Measurements from ENCODE around the gene ADI1. TPM values are rescaled to one million over a fixed set of nuclear protein-coding genes. Genes with fewer than 3 reads are reported as not detected.

The ADI1 gene
- total RNA-seq, 4 donors from 2014 or later: 61.9 to 106 (median 82.9) TPM

GRCh38 chr2:3522961-3523421 lies 3.7 kb upstream of the ADI1 start:
- ATAC-seq: no peak
- H3K27ac ChIP-seq: peak overlapping the region; percentile 61 to 83 (median 80)
- 20 to 25% methylated on average over 13 of the region's 13 CpGs for WGBS, 2 donors (ENCODE audit: low coverage in 1 of 2)
- TF ChIP-seq CTCF (IDR thresholded peaks at IDR 0.05) (no peak), POLR2AphosphoS5 (IDR thresholded peaks at IDR 0.05) (no peak), EP300 (IDR thresholded peaks at IDR 0.05) (no peak), POLR2A (IDR thresholded peaks at IDR 0.05) (no peak)
- no peaks in the 10 kb centered on the region for H3K27me3 ChIP-seq
- H3K36me3 ChIP-seq: no peaks in the 10 kb centered on the region
- no peak overlapping the region for H3K4me3 ChIP-seq
- H3K9me3 ChIP-seq: no peaks in the 10 kb centered on the region
- H3K4me1 ChIP-seq: peaks cover 0 to 62% (median 14%) of the 10 kb centered on the region in 3 donors

DNA sequence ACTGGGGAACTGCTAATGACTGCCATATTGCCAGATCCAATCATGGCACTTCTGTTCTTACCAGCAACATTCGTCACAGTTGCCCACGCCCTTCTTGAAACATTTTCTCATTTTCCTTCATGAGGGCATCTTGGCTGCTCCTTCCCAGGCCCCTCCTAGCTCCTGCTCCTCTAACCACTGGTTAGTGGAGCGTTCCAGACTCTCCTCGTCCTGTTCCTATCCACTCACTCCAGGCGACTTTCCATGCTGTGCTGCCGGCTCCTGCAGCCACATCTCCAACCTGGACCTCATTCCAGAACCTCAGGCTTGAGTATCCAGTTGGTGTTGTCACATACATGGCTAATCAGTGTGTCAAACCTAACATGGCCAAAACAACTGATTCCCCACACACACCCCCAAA lies 1.3 kb upstream of the ADI1 start:
- 92 to 100% methylated on average over 2 to 6 of the region's 6 CpGs for WGBS, 2 donors (ENCODE audit: low coverage in 1 of 2)
- H3K27me3 ChIP-seq: no peaks in the 10 kb centered on the region
- TF ChIP-seq POLR2A (IDR thresholded peaks at IDR 0.05) (no peak), POLR2AphosphoS5 (IDR thresholded peaks at IDR 0.05) (no peak), CTCF (IDR thresholded peaks at IDR 0.05) (no peak), EP300 (IDR thresholded peaks at IDR 0.05) (no peak)
- no peak for ATAC-seq
- no peaks in the 10 kb centered on the region for H3K9me3 ChIP-seq
- peaks cover 0 to 9% of the 10 kb centered on the region in 2 donors for H3K36me3 ChIP-seq
- peaks cover 0 to 75% (median 14%) of the 10 kb centered on the region in 3 donors for H3K4me1 ChIP-seq
- peak overlapping the region in 3 of 4 donors; percentile 37 to 100 (median 98) for H3K27ac ChIP-seq
- H3K4me3 ChIP-seq: no peak overlapping the region

DNA sequence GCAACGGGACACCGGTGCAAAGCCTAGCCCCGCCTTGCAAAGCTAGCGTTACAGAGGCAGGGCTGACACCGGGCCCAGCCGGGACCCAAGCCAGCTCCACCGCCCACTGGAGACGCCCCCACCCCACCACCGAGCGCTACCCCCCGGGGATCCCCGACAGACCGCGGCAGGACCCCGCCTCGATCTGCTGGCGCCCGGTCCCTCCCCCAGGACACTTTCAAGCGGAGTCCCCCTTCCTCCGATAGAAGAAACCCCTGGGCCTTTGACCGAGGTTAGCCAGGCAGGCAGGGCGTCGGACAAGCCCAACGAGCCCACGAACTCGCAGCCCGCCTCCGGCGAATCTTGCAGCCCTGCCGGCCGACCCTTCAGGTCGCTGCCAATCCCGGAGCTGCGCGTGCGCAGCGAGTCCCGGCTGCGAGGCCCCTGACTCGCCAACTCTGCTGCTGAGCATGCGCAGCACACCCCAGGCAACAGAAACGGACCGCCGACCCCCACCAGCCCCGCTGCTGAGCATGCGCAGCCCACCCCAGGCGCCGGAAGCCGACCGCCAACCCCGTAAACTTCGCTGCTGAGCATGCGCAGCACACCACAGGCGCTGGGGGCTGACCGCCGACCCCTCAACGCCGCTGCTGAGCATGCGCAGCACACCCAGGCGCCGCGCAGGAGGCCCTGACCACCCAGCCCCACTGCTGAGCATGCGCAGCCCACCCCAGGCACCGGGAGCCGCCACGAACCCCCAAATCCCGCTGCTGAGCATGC lies 656 bp downstream of the ADI1 start:
- peak overlapping the region; percentile 94 to 100 (median 98) for H3K27ac ChIP-seq
- peaks cover 0 to 15% of the 10 kb centered on the region in 2 donors for H3K36me3 ChIP-seq
- 0% methylated on average over 2 to 4 of the region's 67 CpGs for WGBS, 2 donors (ENCODE audit: low coverage in 1 of 2)
- H3K27me3 ChIP-seq: no peaks in the 10 kb centered on the region
- H3K4me1 ChIP-seq: peaks cover 0 to 56% (median 10%) of the 10 kb centered on the region in 3 donors
- TF ChIP-seq EP300 (IDR thresholded peaks at IDR 0.05) (no peak), POLR2AphosphoS5 (IDR thresholded peaks at IDR 0.05) (peak; percentile 84), CTCF (IDR thresholded peaks at IDR 0.05) (peak in 2 of 4 experiments; percentile 1 to 8), POLR2A (IDR thresholded peaks at IDR 0.05) (no peak)
- ATAC-seq: peak; percentile 96
- H3K9me3 ChIP-seq: no peaks in the 10 kb centered on the region
- H3K4me3 ChIP-seq: peak overlapping the region; percentile 65 to 74

DNA sequence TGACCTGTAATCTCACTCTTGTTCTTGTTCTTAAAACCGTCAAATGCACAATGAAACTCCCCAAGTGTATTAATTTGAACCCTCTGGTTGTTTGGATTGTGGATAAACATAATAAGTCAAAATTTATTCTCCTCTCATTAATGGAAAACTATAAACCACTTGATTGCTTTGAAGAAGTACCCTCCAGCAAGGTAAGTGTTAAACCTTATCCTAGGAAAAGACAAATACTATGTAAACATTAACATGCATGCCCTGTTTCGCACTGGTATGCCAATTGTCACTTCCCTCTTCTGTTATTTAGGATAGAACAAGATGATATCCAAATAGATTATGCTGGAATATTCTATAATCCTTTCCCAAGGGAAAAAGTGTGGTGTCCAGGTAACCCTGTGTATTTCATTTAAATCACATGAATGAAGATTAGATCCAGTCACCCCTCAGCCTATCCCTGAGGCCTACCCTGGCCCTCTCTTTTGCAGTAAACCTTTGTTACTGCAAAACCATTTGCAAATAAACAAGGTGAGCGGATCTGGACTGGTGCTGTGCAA lies 1.3 kb downstream of the ADI1 start:
- no peak for ATAC-seq
- peak overlapping the region; percentile 65 to 74 for H3K4me3 ChIP-seq
- peak overlapping the region; percentile 78 to 100 (median 98) for H3K27ac ChIP-seq
- H3K27me3 ChIP-seq: no peaks in the 10 kb centered on the region
- peaks cover 0 to 49% (median 7%) of the 10 kb centered on the region in 3 donors for H3K4me1 ChIP-seq
- WGBS, 2 donors (ENCODE audit: low coverage in 1 of 2): 24 to 37% methylated on average over 2 to 3 of the region's 3 CpGs
- no peaks in the 10 kb centered on the region for H3K9me3 ChIP-seq
- H3K36me3 ChIP-seq: peaks cover 4 to 21% of the 10 kb centered on the region in 2 donors
- no peak for TF ChIP-seq CTCF (IDR thresholded peaks at IDR 0.05)
- no peak for TF ChIP-seq POLR2A (IDR thresholded peaks at IDR 0.05)
- no peak for TF ChIP-seq POLR2AphosphoS5 (IDR thresholded peaks at IDR 0.05)
- no peak for TF ChIP-seq EP300 (IDR thresholded peaks at IDR 0.05)

Measured in gastroesophageal sphincter (tissue), 4 donors.